K562 (cell line): ENCODE data around the gene SHH. TPM values are rescaled to one million over a fixed set of nuclear protein-coding genes. Genes with fewer than 3 reads are reported as not detected.

Experiments used
- ATAC-seq: fragments of 200-7000 bp; cut with Tn5 transposase; 3 replicates; pipeline ENCODE4 v1.9.1; 2020; ENCODE audit warnings: moderate library complexity
- BruUV-seq: library from RNA; stranded (reverse); fragments of 400-500 nt; replicated peaks from 2 replicates; lab custom pipeline; 2021; lab: Mats Ljungman, UMichigan
- CTCF ChIA-PET: fragments of 300-600 bp; formaldehyde crosslinking; extraction: SDS; loops from one replicate; lab custom pipeline; 2021; ENCODE audit warnings: low intra/inter-chr PET ratio; lab: Yijun Ruan, JAX
- POLR2A ChIA-PET: fragments of 300-600, 350-650 bp; sonication (Branson Sonifier 250); formaldehyde crosslinking; extraction: SDS; loops from one replicate; lab custom pipeline; 2021; ENCODE audit warnings: antibody characterized with exemption, inconsistent platforms; lab: Yijun Ruan, JAX
- DNase-seq, 4 experiments: peaks; one replicate each; pipeline versions ENCODE4 v3.0.0 to v3.0.0-alpha.2; 2011 to 2018; ENCODE audit warnings: low spot score in 3 of 4, mixed read lengths in 3 of 4; ENCODE audit errors: extremely low read depth in 1 of 4
- FAIRE-seq: peaks from 2 replicates; lab custom pipeline; 2011; peaks lifted over from hg19 to GRCh38; lab: Jason Lieb, UNC
- H2AFZ ChIP-seq: 2 replicates; pipeline ENCODE4 v1.6.0; 2011; ENCODE audit warnings: low read depth, low read length, control low read depth, inconsistent platforms
- H3K27ac ChIP-seq: fragments of 200-600 bp; 3 replicates; pipeline ENCODE4 v1.8.0; 2011; ENCODE audit warnings: low read depth, mild to moderate bottlenecking, control low read depth, inconsistent platforms, low read length, moderate library complexity, mixed read lengths; ENCODE audit errors: extremely low read depth
- H3K27me3 ChIP-seq, 2 experiments: fragments of 300-600 bp in 1 of 2; 2 replicates in 1 of 2; 3 replicates in 1 of 2; pipeline versions ENCODE4 v1.6.0 to v1.8.0; 2011; ENCODE audit warnings: inconsistent platforms in 2 of 2, low read length in 2 of 2, mild to moderate bottlenecking in 1 of 2, mixed read lengths in 1 of 2, moderate library complexity in 1 of 2; ENCODE audit not compliant: control insufficient read depth in 2 of 2, insufficient read depth in 2 of 2
- H3K36me3 ChIP-seq: fragments of 300-600 bp; 3 replicates; pipeline ENCODE4 v1.8.0; 2011; ENCODE audit warnings: mild to moderate bottlenecking, low read length, inconsistent platforms; ENCODE audit not compliant: control insufficient read depth, insufficient read depth
- H3K4me1 ChIP-seq, 2 experiments: fragments of 200-600 bp in 1 of 2; replicated peaks in 1 of 2; 2 replicates in 1 of 2; 3 replicates in 1 of 2; pipeline versions ENCODE4 v1.5.1 to v1.8.0; 2011; ENCODE audit warnings: inconsistent platforms in 2 of 2, low read length in 2 of 2, mild to moderate bottlenecking in 1 of 2, mixed read lengths in 1 of 2, moderate library complexity in 1 of 2; ENCODE audit not compliant: control insufficient read depth in 2 of 2, insufficient read depth in 2 of 2
- H3K4me2 ChIP-seq: 2 replicates; pipeline ENCODE4 v1.6.1; 2011; ENCODE audit warnings: low read length, control low read depth, inconsistent platforms, mixed read lengths; ENCODE audit not compliant: insufficient read depth
- H3K4me3 ChIP-seq: fragments of 200-600 bp; sonication (generic), shearing (Covaris generic); 2 replicates; pipeline ENCODE4 v1.5.1; 2016; ENCODE audit warnings: control low read depth, inconsistent platforms
- H3K79me2 ChIP-seq: fragments of 200-600 bp; 3 replicates; pipeline ENCODE4 v1.8.0; 2011; ENCODE audit warnings: low read length, inconsistent platforms; ENCODE audit not compliant: control insufficient read depth, insufficient read depth
- H3K9ac ChIP-seq, 2 experiments: 2 replicates each; pipeline versions ENCODE4 v1.6.0 to v1.6.1; 2011; ENCODE audit warnings: low read depth in 2 of 2, low read length in 2 of 2, control low read depth in 1 of 2, inconsistent platforms in 1 of 2, mild to moderate bottlenecking in 1 of 2, mixed read lengths in 1 of 2; ENCODE audit not compliant: insufficient read depth in 1 of 2
- H3K9me1 ChIP-seq: one replicate; pipeline ENCODE4 v1.6.0; 2011; ENCODE audit warnings: inconsistent platforms, mild to moderate bottlenecking, low read length, moderate library complexity; ENCODE audit not compliant: control insufficient read depth, insufficient read depth
- H3K9me3 ChIP-seq: replicated peaks from 2 replicates; pipeline ENCODE4 v1.5.1; 2011; ENCODE audit warnings: low read depth, low read length, inconsistent platforms; ENCODE audit not compliant: control insufficient read depth, insufficient read depth
- H4K20me1 ChIP-seq: replicated peaks from 2 replicates; pipeline ENCODE4 v1.6.1; 2011; ENCODE audit warnings: low read length, inconsistent platforms, mixed read lengths; ENCODE audit not compliant: control insufficient read depth, insufficient read depth
- CBX3 ChIP-seq, 2 experiments: IDR thresholded peaks; 1 replicate in 1 of 2; 2 replicates in 1 of 2; pipeline ENCODE4 v1.6.1; 2012; ENCODE audit warnings: inconsistent platforms in 2 of 2, low read length in 2 of 2, borderline replicate concordance in 1 of 2, control low read depth in 1 of 2
- DPF2 ChIP-seq: fragments of 450-650 bp; IDR thresholded peaks from 2 replicates; pipeline ENCODE4 v1.6.1; 2016
- E2F3 ChIP-seq: fragments of 250-450 bp; sonication (Bioruptor Pico); IDR thresholded peaks from 2 replicates; pipeline ENCODE4 v1.4.0; 2020; ENCODE audit warnings: mild to moderate bottlenecking
- ELF1 ChIP-seq: fragments of 200-800 bp; sonication (Bioruptor generic); IDR thresholded peaks from 2 replicates; pipeline ENCODE4 v1.6.1; 2016; ENCODE audit warnings: missing genetic modification characterization, missing compliant biosample characterization
- EZH2 ChIP-seq: IDR thresholded peaks from 2 replicates; pipeline ENCODE4 v1.6.1; 2012; ENCODE audit warnings: low read depth, mild to moderate bottlenecking, inconsistent platforms, low read length, borderline replicate concordance
- FOXP1 ChIP-seq: sonication (generic); formaldehyde crosslinking; IDR thresholded peaks from 2 replicates; pipeline ENCODE4 v1.8.0; 2022; ENCODE audit warnings: mild to moderate bottlenecking, missing genetic modification reagents
- HDAC2 ChIP-seq: fragments of 450-650 bp; IDR thresholded peaks from 2 replicates; pipeline ENCODE4 v1.6.1; 2016; ENCODE audit warnings: mild to moderate bottlenecking
- ID3 ChIP-seq, 2 experiments: fragments of 250-450 bp in 1 of 2; fragments of 450-650 bp in 1 of 2; sonication (Bioruptor Pico) in 1 of 2; IDR thresholded peaks; 2 replicates each; pipeline versions ENCODE4 v1.6.1 to v1.8.0; 2016 to 2021; ENCODE audit warnings: mild to moderate bottlenecking in 2 of 2, moderate library complexity in 2 of 2, missing compliant biosample characterization in 1 of 2, missing genetic modification characterization in 1 of 2
- MCM3 ChIP-seq: fragments of 450-650 bp; IDR thresholded peaks from 2 replicates; pipeline ENCODE4 v1.6.1; 2016
- MED1 ChIP-seq: sonication (generic); formaldehyde crosslinking; IDR thresholded peaks from 2 replicates; pipeline ENCODE4 v1.8.1; 2023; ENCODE audit warnings: missing genetic modification reagents, borderline replicate concordance
- MEF2A ChIP-seq: IDR thresholded peaks from 2 replicates; pipeline ENCODE4 v1.6.1; 2011; ENCODE audit warnings: low read depth, mild to moderate bottlenecking, low read length, moderate library complexity; ENCODE audit not compliant: control insufficient read depth
- NFE2 ChIP-seq: IDR thresholded peaks from 2 replicates; pipeline ENCODE4 v1.6.1; 2014; ENCODE audit warnings: antibody characterized with exemption, low read depth
- ZBTB8A ChIP-seq: fragments of 450-650 bp; IDR thresholded peaks from 2 replicates; pipeline ENCODE4 v1.6.1; 2018; ENCODE audit warnings: mild to moderate bottlenecking, moderate library complexity; ENCODE audit not compliant: partially characterized antibody
- ZNF584 ChIP-seq: fragments of 200-800 bp; sonication (Bioruptor generic); IDR thresholded peaks from 2 replicates; pipeline ENCODE4 v1.6.1; 2016; ENCODE audit warnings: low read depth, mild to moderate bottlenecking, missing genetic modification characterization, missing compliant biosample characterization
- WGBS: fragments of 100-300 bp; shearing (Covaris generic); methylation state at CpG from one replicate; pipeline ENCODE4 v1.1.6; 2016; ENCODE audit warnings: low coverage, mixed read lengths; ENCODE audit not compliant: insufficient coverage; ENCODE audit errors: missing lambda C conversion rate; 5-methylcytosine and 5-hydroxymethylcytosine counted together
- in situ Hi-C: fragments of 300-500 bp; cut with MboI; formaldehyde crosslinking; loops from 4 replicates; pipeline ENCODE4 v1.15.0; 2018; ENCODE audit warnings: inconsistent platforms, mixed read lengths
- intact Hi-C: fragments of 100-400 bp; cut with micrococcal nuclease; formaldehyde crosslinking; loops from 2 replicates; pipeline ENCODE4 v1.14.2; 2022
- polyA plus RNA-seq, 8 experiments: library from polyadenylated mRNA; depleted of rRNA in 4 of 8; stranded (reverse) in 5 of 8; unstranded in 3 of 8; fragments of >200 nt; fragmentation: Nextera tagmentation in 2 of 8; fragmentation: Illumina TruSeq in 1 of 8; extraction: Ambion mirVana in 2 of 8; extraction: Trizol in 1 of 8; gene quantifications; 2 replicates each; pipeline versions ENCODE4 v1.2.1 to v1.2.3, GENCODE V29; 2011 to 2014; ENCODE audit warnings: inconsistent platforms in 1 of 8, missing spikeins in 1 of 8
- total RNA-seq, 7 experiments: library from RNA; depleted of rRNA in 6 of 7; stranded (reverse); fragments of >200 nt in 6 of 7; fragmentation: Illumina TruSeq in 2 of 7; extraction: Trizol in 2 of 7; gene quantifications; 2 replicates each; pipeline versions ENCODE4 v1.2.1 to v1.2.3, GENCODE V29; 2011 to 2021; ENCODE audit warnings: low replicate concordance in 1 of 7
- TF ChIP-seq, protein P1 (sequence below): IDR thresholded peaks from 2 replicates; pipeline ENCODE4 v1.6.1; 2011; ENCODE audit not compliant: insufficient read length; ENCODE audit errors: extremely low read depth

SHH gene
- total and polyA plus RNA-seq, 9 of the 15 experiments (the other 6 are each of a cell fraction or from before 2014, with no cell fraction given): 0.09 TPM; not detected in 8

- no peaks in the 10 kb centered on the region for H3K27me3 ChIP-seq
- 91% methylated on average over 10 of the region's 10 CpGs for WGBS
- no peaks in the 10 kb centered on the region for H3K9me3 ChIP-seq
- peaks cover 41% of the 10 kb centered on the region for H3K79me2 ChIP-seq
- BruUV-seq: no TSS peak
- H3K4me3 ChIP-seq: no peak overlapping the region
- H3K4me1 ChIP-seq: no peaks in the 10 kb centered on the region
- intact Hi-C loops: no loop called here
- H3K9ac ChIP-seq: no peak overlapping the region
- H3K9me1 ChIP-seq: no peaks in the 10 kb centered on the region
- no peak overlapping the region for H3K27ac ChIP-seq
- DNase-seq (no peak), ATAC-seq (no peak), FAIRE-seq (no peak)
- ChIA-PET POLR2A (interaction anchor here (0.7 kb wide), 1 partner anchor 8 kb away, joined by 3 read pairs; no protein-coding TSS in a partner anchor), CTCF (no interaction called here)
- H4K20me1 ChIP-seq: peaks cover 11% of the 10 kb centered on the region
- in situ Hi-C loops: loop anchor here (25.0 kb wide), 1 partner anchor 375 kb away; no protein-coding TSS in a partner anchor
- peaks cover 87% of the 10 kb centered on the region for H3K36me3 ChIP-seq
- no peak for TF ChIP-seq MED1 (CRISPR knock-in tag)
- no peak overlapping the region for H3K4me2 ChIP-seq
- no peak overlapping the region for H2AFZ ChIP-seq
These were observed 49.6 kb downstream of the SHH start for GRCh38 chr7:155762655-155763054.

GRCh38 chr7:155762036-155762435 lies 50.2 kb downstream of the SHH start:
- DNase-seq: no peak
- peaks cover 86% of the 10 kb centered on the region for H3K36me3 ChIP-seq
- no peak overlapping the region for H3K9ac ChIP-seq
- ChIA-PET POLR2A (interaction anchor here (0.7 kb wide), 1 partner anchor 9 kb away, joined by 3 read pairs; no protein-coding TSS in a partner anchor), CTCF (no interaction called here)
- no peak for FAIRE-seq
- ATAC-seq: no peak
- peaks cover 11% of the 10 kb centered on the region for H4K20me1 ChIP-seq
- in situ Hi-C loops: loop anchor here (25.0 kb wide), 1 partner anchor 375 kb away; no protein-coding TSS in a partner anchor
- intact Hi-C loops: no loop called here
- no TSS peak for BruUV-seq
- no peak overlapping the region for H3K4me3 ChIP-seq
- no peak overlapping the region for H3K4me2 ChIP-seq
- 95% methylated on average over 4 of the region's 4 CpGs for WGBS
- H3K4me1 ChIP-seq: no peaks in the 10 kb centered on the region
- no peaks in the 10 kb centered on the region for H3K27me3 ChIP-seq
- H3K79me2 ChIP-seq: peaks cover 47% of the 10 kb centered on the region
- no peaks in the 10 kb centered on the region for H3K9me1 ChIP-seq
- H3K27ac ChIP-seq: no peak overlapping the region
- H3K9me3 ChIP-seq: peaks cover 2% of the 10 kb centered on the region; the same call in 1 of the 2 replicates
- H2AFZ ChIP-seq: no peak overlapping the region
- TF ChIP-seq E2F3 (CRISPR knock-in tag) (no peak), ID3 (CRISPR knock-in tag; IDR thresholded peaks at IDR 0.05) (no peak), ID3 (tag; IDR thresholded peaks at IDR 0.05) (no peak), DPF2 (no peak), NFE2 (no peak), FOXP1 (CRISPR knock-in tag) (no peak), ELF1 (tag) (no peak), ZBTB8A (no peak), HDAC2 (no peak), CBX3 (IDR thresholded peaks at IDR 0.05; ENCODE audit: borderline replicate concordance in 1 of 2, low read length in 2 of 2) (no peak), EZH2 (no peak), MEF2A (no peak), ZNF584 (CRISPR knock-in tag) (no peak), MCM3 (no peak)
- TF ChIP-seq, protein P1, sequence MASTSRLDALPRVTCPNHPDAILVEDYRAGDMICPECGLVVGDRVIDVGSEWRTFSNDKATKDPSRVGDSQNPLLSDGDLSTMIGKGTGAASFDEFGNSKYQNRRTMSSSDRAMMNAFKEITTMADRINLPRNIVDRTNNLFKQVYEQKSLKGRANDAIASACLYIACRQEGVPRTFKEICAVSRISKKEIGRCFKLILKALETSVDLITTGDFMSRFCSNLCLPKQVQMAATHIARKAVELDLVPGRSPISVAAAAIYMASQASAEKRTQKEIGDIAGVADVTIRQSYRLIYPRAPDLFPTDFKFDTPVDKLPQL: no peak
